ENCODE results near the gene CGB8.
"Not testable (repeated sequence)": the region's sequence is repeated elsewhere in the genome, so short reads cannot be mapped to it uniquely, and the experiment has no call there.

GRCh38 chr19:49025088-49025487 is 23.8 kb downstream of the CGB8 start:
- TF ChIP-seq EZH2 (IDR thresholded peaks at IDR 0.05; ENCODE audit: low read length, missing control alignments); CTCF (conservative IDR thresholded peaks at IDR 0.05 in 1 of 2, IDR thresholded peaks at IDR 0.05 in 1 of 2; ENCODE audit: low read depth in 1 of 2, low read length in 2 of 2): not testable (repeated sequence)

All from fibroblast of lung (primary cell).